ENCODE results near the gene ASB12. TPM values are rescaled to one million over a fixed set of nuclear protein-coding genes. Genes with fewer than 3 reads are reported as not detected.

The ASB12 gene
- total and polyA plus RNA-seq, 2 of the 13 experiments (the other 11 are each of a cell fraction or from before 2014, with no cell fraction given): 0.05 TPM; not detected in 1

- H3K4me1 ChIP-seq (ENCODE audit: insufficient read depth, low read length): peaks cover 12% of the 10 kb centered on the region
- ChIA-PET CTCF (ENCODE audit: low intra/inter-chr PET ratio, low total read pairs) (no interaction called here), POLR2A (no interaction called here)
- TF ChIP-seq SATB2 (CRISPR knock-in tag; IDR thresholded peaks at IDR 0.05): no peak
- intact Hi-C loops (cut with micrococcal nuclease; ENCODE audit: unreplicated experiment): no loop called here
- no peaks in the 10 kb centered on the region for H3K9me3 ChIP-seq (ENCODE audit: low read length)
- no peak overlapping the region for H2AFZ ChIP-seq (ENCODE audit: low read length)
- DNase-seq (ENCODE audit: low spot score) (no peak), ATAC-seq (no peak), FAIRE-seq (no peak)
- no peaks in the 10 kb centered on the region for H3K27me3 ChIP-seq (ENCODE audit: control insufficient read depth in 1 of 2, insufficient read depth in 2 of 2, low read length in 2 of 2)
- no peak overlapping the region for H3K27ac ChIP-seq (ENCODE audit: extremely low read length, insufficient read depth, low read length)
- H3K36me3 ChIP-seq (replicated peaks in 1 of 2; ENCODE audit: control insufficient read depth in 1 of 2, insufficient read depth in 2 of 2, low read length in 2 of 2): no peaks in the 10 kb centered on the region
- no peaks in the 10 kb centered on the region for H4K20me1 ChIP-seq (ENCODE audit: insufficient read depth, low read length)
- in situ Hi-C loops (cut with HindIII; ENCODE audit: extremely low pct_ligation_motif_present, low pct_unique_long_range_greater_than_20kb): no loop called here
- BruUV-seq (replicated peaks): no TSS peak
- no peaks in the 10 kb centered on the region for H3K79me2 ChIP-seq (ENCODE audit: insufficient read depth, low read length)
- no peak overlapping the region for H3K4me2 ChIP-seq (ENCODE audit: low read depth, low read length)
- H3K9ac ChIP-seq (ENCODE audit: insufficient read depth, low read depth, low read length): no peak overlapping the region
- no peak overlapping the region for H3K4me3 ChIP-seq (replicated peaks in 1 of 3; ENCODE audit: insufficient read depth in 1 of 3, low read depth in 2 of 3, low read length in 3 of 3)
- WGBS (ENCODE audit: low lambda C conversion rate): 100% methylated on average over 1 of the region's 2 CpGs
These were observed 46.0 kb downstream of the ASB12 start for GRCh38 chrX:64184396-64184795.

GRCh38 chrX:64182208-64182607, 48.2 kb downstream of the ASB12 start:
- Histone ChIP-seq H2AFZ (ENCODE audit: low read length) (no peak overlapping the region), H3K27ac (ENCODE audit: extremely low read length, insufficient read depth, low read length) (no peak overlapping the region), H3K36me3 (replicated peaks in 1 of 2; ENCODE audit: control insufficient read depth in 1 of 2, insufficient read depth in 2 of 2, low read length in 2 of 2) (no peaks in the 10 kb centered on the region), H3K9ac (ENCODE audit: insufficient read depth, low read depth, low read length) (no peak overlapping the region), H3K4me2 (ENCODE audit: low read depth, low read length) (no peak overlapping the region), H3K4me1 (ENCODE audit: insufficient read depth, low read length) (no peaks in the 10 kb centered on the region), H3K9me3 (ENCODE audit: low read length) (no peaks in the 10 kb centered on the region), H3K79me2 (ENCODE audit: insufficient read depth, low read length) (no peaks in the 10 kb centered on the region), H4K20me1 (ENCODE audit: insufficient read depth, low read length) (no peaks in the 10 kb centered on the region), H3K4me3 (replicated peaks in 1 of 3; ENCODE audit: insufficient read depth in 1 of 3, low read depth in 2 of 3, low read length in 3 of 3) (no peak overlapping the region), H3K27me3 (ENCODE audit: control insufficient read depth in 1 of 2, insufficient read depth in 2 of 2, low read length in 2 of 2) (no peaks in the 10 kb centered on the region)
- no TSS peak for BruUV-seq (replicated peaks)
- DNase-seq (ENCODE audit: low spot score) (no peak), FAIRE-seq (no peak), ATAC-seq (no peak)
- in situ Hi-C loops (cut with HindIII; ENCODE audit: extremely low pct_ligation_motif_present, low pct_unique_long_range_greater_than_20kb): no loop called here
- POLR2A ChIA-PET: no interaction called here
- 100% methylated on average over 1 of the region's 2 CpGs for WGBS (ENCODE audit: low lambda C conversion rate)
- CTCF ChIA-PET (ENCODE audit: low intra/inter-chr PET ratio, low total read pairs): no interaction called here
- intact Hi-C loops (cut with micrococcal nuclease; ENCODE audit: unreplicated experiment): no loop called here
- TF ChIP-seq UBTF (CRISPR knock-in tag; IDR thresholded peaks at IDR 0.05): no peak
- no peak for TF ChIP-seq ATAD3A (CRISPR knock-in tag; IDR thresholded peaks at IDR 0.05)
- no peak for TF ChIP-seq HDAC6 (IDR thresholded peaks at IDR 0.05; ENCODE audit: low read depth, low read length)
- TF ChIP-seq ZNF263 (CRISPR knock-in tag; IDR thresholded peaks at IDR 0.05): no peak
- TF ChIP-seq ZNF646 (CRISPR knock-in tag; IDR thresholded peaks at IDR 0.05): no peak
